HepG2 (cell line): ENCODE measurements around the gene MCU. TPM values are rescaled to one million over a fixed set of nuclear protein-coding genes. Genes with fewer than 3 reads are reported as not detected.

ENCODE experiments used
- ELF1 ChIP-seq: sonication (generic); formaldehyde crosslinking; IDR thresholded peaks from 2 replicates; pipeline ENCODE4 v1.4.0; 2020; ENCODE audit warnings: missing genetic modification reagents
- ETV6 ChIP-seq: sonication (generic); formaldehyde crosslinking; conservative IDR thresholded peaks from 2 replicates; pipeline ENCODE4 v1.4.0; 2020; ENCODE audit warnings: missing genetic modification reagents
- HMGXB4 ChIP-seq, 2 experiments: sonication (generic) in 1 of 2; formaldehyde crosslinking in 1 of 2; IDR thresholded peaks; 2 replicates each; pipeline versions ENCODE4 v1.4.0 to v1.6.1; 2018 to 2020; ENCODE audit warnings: missing genetic modification reagents in 2 of 2, borderline replicate concordance in 1 of 2, low read depth in 1 of 2, mild to moderate bottlenecking in 1 of 2, missing biosample characterization in 1 of 2
- IRF1 ChIP-seq: sonication (generic); formaldehyde crosslinking; IDR thresholded peaks from 2 replicates; pipeline ENCODE4 v1.4.0; 2020; ENCODE audit warnings: low read depth, mild to moderate bottlenecking, missing genetic modification reagents
- SNAPC5 ChIP-seq: sonication (generic); formaldehyde crosslinking; IDR thresholded peaks from 2 replicates; pipeline ENCODE4 v1.8.1; 2023; ENCODE audit warnings: mild to moderate bottlenecking, missing genetic modification reagents, borderline replicate concordance
- SRSF1 ChIP-seq: fragments of 200-400 bp; formaldehyde crosslinking; optimal IDR thresholded peaks from 2 replicates; pipeline ENCODE3; 2017; ENCODE audit warnings: mild to moderate bottlenecking, low read depth, low read length, moderate library complexity
- SRY ChIP-seq: sonication (generic); formaldehyde crosslinking; IDR thresholded peaks from 2 replicates; pipeline ENCODE4 v1.8.0; 2022; ENCODE audit warnings: mild to moderate bottlenecking, missing genetic modification reagents
- TFAP4 ChIP-seq: sonication (generic); IDR thresholded peaks from 2 replicates; pipeline ENCODE4 v1.6.1; 2016; ENCODE audit warnings: low read depth, borderline replicate concordance
- ZFYVE20 ChIP-seq: sonication (generic); formaldehyde crosslinking; IDR thresholded peaks from 2 replicates; pipeline ENCODE4 v1.8.0; 2023; ENCODE audit warnings: low read depth, mild to moderate bottlenecking, moderate library complexity, missing genetic modification reagents, borderline replicate concordance
- ZNF256 ChIP-seq: sonication (generic); formaldehyde crosslinking; conservative IDR thresholded peaks from 2 replicates; pipeline ENCODE4 v1.4.0; 2020; ENCODE audit warnings: missing genetic modification reagents
- ZNF441 ChIP-seq: sonication (generic); formaldehyde crosslinking; IDR thresholded peaks from 2 replicates; pipeline ENCODE4 v1.7.0; 2021; ENCODE audit warnings: missing genetic modification reagents, borderline replicate concordance
- ZNF547 ChIP-seq: sonication (generic); formaldehyde crosslinking; IDR thresholded peaks from 2 replicates; pipeline ENCODE4 v1.5.1; 2020; ENCODE audit warnings: mild to moderate bottlenecking, missing genetic modification reagents
- ZNF646 ChIP-seq: sonication (generic); formaldehyde crosslinking; IDR thresholded peaks from 2 replicates; pipeline ENCODE4 v1.9.0; 2021; ENCODE audit warnings: mild to moderate bottlenecking, missing genetic modification reagents
- polyA plus RNA-seq, 8 experiments: library from polyadenylated mRNA; depleted of rRNA in 3 of 8; stranded (reverse) in 7 of 8; unstranded in 1 of 8; fragments of >200 nt; fragmentation: Illumina TruSeq in 4 of 8; extraction: Trizol in 4 of 8; gene quantifications; 2 replicates each; pipeline versions ENCODE4 v1.2.1 to v1.2.3, GENCODE V29; 2011 to 2016; ENCODE audit warnings: low read depth in 4 of 8, missing spikeins in 1 of 8, mixed read lengths in 1 of 8; ENCODE audit not compliant: insufficient read depth in 1 of 8
- total RNA-seq, 5 experiments: library from RNA; depleted of rRNA; stranded (reverse); fragments of >200 nt; fragmentation: Illumina TruSeq; extraction: Trizol; gene quantifications; 2 replicates each; pipeline ENCODE4 v1.2.3, GENCODE V29; 2016; ENCODE audit warnings: low read depth in 1 of 5

Gene MCU
- total and polyA plus RNA-seq, 2 of the 13 experiments (the other 11 are each of a cell fraction or from before 2014, with no cell fraction given): 25.9 to 64.5 TPM

- TF ChIP-seq HMGXB4 (CRISPR knock-in tag; IDR thresholded peaks at IDR 0.05; ENCODE audit: borderline replicate concordance in 1 of 2, low read depth in 1 of 2): peak in 1 of 2 experiments; percentile 21; a peak in 1 of 4 replicates
- no peak for TF ChIP-seq ZFYVE20 (CRISPR knock-in tag)
- no peak for TF ChIP-seq TFAP4
- no peak; the same call in 1 of the 2 replicates for TF ChIP-seq ZNF441 (CRISPR knock-in tag)
- TF ChIP-seq SNAPC5 (CRISPR knock-in tag): no peak
- TF ChIP-seq SRSF1: no peak
- TF ChIP-seq IRF1 (CRISPR knock-in tag): no peak
- TF ChIP-seq ZNF547 (CRISPR knock-in tag): 0 out of 2 replicates have a peak, but pooled peaks have one; percentile 38
- no peak; the same call in 1 of the 2 replicates for TF ChIP-seq ETV6 (CRISPR knock-in tag)
- TF ChIP-seq SRY: peak; percentile 69
- no peak for TF ChIP-seq ZNF256 (CRISPR knock-in tag)
- TF ChIP-seq ELF1 (CRISPR knock-in tag): peak; percentile 24; the same call in 1 of the 2 replicates
- TF ChIP-seq ZNF646: no peak
Observed at GRCh38 chr10:72691863-72692743, at the start of gene MCU (continued).
